ENCODE measurements around the gene CDH7.

CDH7 gene

DNA sequence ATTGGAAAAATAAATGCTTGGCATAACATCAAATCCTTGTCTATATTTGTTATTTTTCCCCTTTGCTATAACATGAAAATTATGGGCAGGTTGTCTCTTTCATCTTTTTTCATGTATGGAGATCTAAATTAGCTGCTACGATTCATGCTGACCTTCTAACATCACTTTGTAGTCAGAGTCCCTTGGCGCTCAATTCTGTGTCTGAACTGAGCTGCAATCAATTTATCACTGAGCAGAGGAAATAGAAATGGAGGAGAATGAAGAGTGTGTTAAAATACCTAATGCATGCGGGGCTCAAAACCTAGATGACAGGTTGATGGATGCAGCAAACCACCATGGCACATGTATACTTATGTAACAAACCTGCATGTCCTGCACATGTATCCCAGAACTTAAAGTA is 168.9 kb downstream of the CDH7 start:
- no peak for DNase-seq (ENCODE audit: low read depth)

DNA sequence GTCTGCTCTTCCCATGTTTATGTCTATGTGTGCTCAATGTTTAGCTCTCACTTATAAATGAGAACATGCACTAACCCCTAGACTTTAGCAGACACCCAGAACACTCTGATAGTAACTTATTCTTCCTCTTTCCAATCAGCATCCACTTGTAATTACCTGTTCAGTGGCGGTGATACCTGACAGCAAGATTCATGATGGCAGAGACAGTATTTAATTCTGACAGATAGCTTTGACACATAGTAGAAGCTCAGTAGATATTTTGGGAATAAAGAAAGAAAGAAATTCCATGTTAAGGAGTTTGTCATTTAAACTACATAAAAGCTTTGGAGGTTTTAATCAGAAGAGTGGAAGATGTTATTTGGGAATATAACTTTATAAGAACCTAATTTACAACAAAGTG is 171.3 kb downstream of the CDH7 start:
- no peak for DNase-seq (ENCODE audit: low read depth)

- DNase-seq (ENCODE audit: low read depth): no peak
Observed at GRCh38 chr18:65924904-65925303, 174.1 kb downstream of the CDH7 start.

- DNase-seq (ENCODE audit: low read depth): no peak
Observed at GRCh38 chr18:65934874-65935273, 184.1 kb downstream of the CDH7 start.

GRCh38 chr18:65936678-65937077 is 185.9 kb downstream of the CDH7 start:
- DNase-seq (ENCODE audit: low read depth): no peak

DNA sequence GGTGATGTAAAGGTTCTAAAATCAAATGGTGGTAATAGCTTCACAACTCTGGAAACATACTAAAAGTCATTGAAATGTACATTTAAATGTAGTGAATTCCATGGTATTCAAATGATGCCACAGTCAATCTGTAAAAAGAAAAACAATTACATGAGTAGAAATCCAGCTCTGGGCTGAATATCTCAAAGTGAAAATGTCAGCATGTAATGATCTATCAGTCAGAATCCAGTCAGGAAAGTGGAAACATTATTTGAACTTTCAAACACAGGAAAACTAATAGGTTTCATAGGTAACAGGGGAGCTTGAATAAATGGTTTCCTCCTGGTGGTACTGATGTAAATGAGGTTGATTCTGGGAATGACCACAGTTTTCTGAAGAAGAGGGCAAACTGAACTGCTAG is 186.4 kb downstream of the CDH7 start:
- no peak for DNase-seq (ENCODE audit: low read depth)

GRCh38 chr18:65938592-65939372 is 188.0 kb downstream of the CDH7 start:
- no peak for DNase-seq (ENCODE audit: low read depth)
